Kidney (tissue), 14 donors: Measurements from ENCODE around the gene CYTH3. TPM values are rescaled to one million over a fixed set of nuclear protein-coding genes. Genes with fewer than 3 reads are reported as not detected.
A peak's percentile ranks its signal among the peaks of the same experiment; 100 is the strongest.
"Not testable (repeated sequence)": the region's sequence is repeated elsewhere in the genome, so short reads cannot be mapped to it uniquely, and the experiment has no call there.

Experiments
- DNase-seq, 5 donors: peaks; one replicate each; pipeline ENCODE4 v3.0.0-alpha.2; 2013 to 2020
- FAIRE-seq: peaks from 2 replicates; lab custom pipeline; 2012; peaks lifted over from hg19 to GRCh38; lab: Jason Lieb, UNC
- H3K27ac ChIP-seq, 2 donors: one replicate each; pipeline ENCODE4 v1.7.0; 2013; ENCODE audit warnings: low read depth in 2 of 2, low read length in 2 of 2, inconsistent platforms in 1 of 2
- H3K27me3 ChIP-seq: one replicate; pipeline ENCODE4 v1.7.1; 2013; ENCODE audit warnings: low read length, inconsistent platforms; ENCODE audit not compliant: control insufficient read depth, insufficient read depth
- H3K36me3 ChIP-seq, 3 donors: one replicate each; pipeline versions ENCODE4 v1.7.0 to v1.7.1; 2013; ENCODE audit warnings: low read length in 3 of 3, control low read depth in 1 of 3, inconsistent platforms in 1 of 3; ENCODE audit not compliant: insufficient read depth in 3 of 3, control insufficient read depth in 2 of 3
- H3K4me1 ChIP-seq, 3 donors: one replicate each; pipeline versions ENCODE4 v1.7.0 to v1.7.1; 2013; ENCODE audit warnings: low read length in 3 of 3, inconsistent platforms in 1 of 3, low read depth in 1 of 3; ENCODE audit not compliant: control insufficient read depth in 2 of 3, insufficient read depth in 2 of 3
- H3K4me3 ChIP-seq, 3 donors: one replicate each; pipeline versions ENCODE4 v1.7.0 to v1.8.1; 2013; ENCODE audit warnings: low read length in 3 of 3, control low read depth in 1 of 3, inconsistent platforms in 1 of 3
- H3K9ac ChIP-seq, 3 donors: one replicate each; pipeline versions ENCODE4 v1.7.0 to v1.7.1; 2013; ENCODE audit warnings: low read length in 3 of 3, control low read depth in 1 of 3, inconsistent platforms in 1 of 3
- H3K9me3 ChIP-seq, 3 donors: one replicate each; pipeline versions ENCODE4 v1.7.0 to v1.7.1; 2013; ENCODE audit warnings: low read length in 3 of 3, control low read depth in 1 of 3, inconsistent platforms in 1 of 3; ENCODE audit not compliant: control insufficient read depth in 2 of 3, insufficient read depth in 1 of 3
- CTCF ChIP-seq: IDR thresholded peaks from 3 replicates; pipeline ENCODE4 v1.5.1; 2012; ENCODE audit warnings: mild to moderate bottlenecking, moderate library complexity, borderline replicate concordance; ENCODE audit not compliant: insufficient read depth; ENCODE audit errors: extremely low read depth
- intact Hi-C: fragments of 100-400 bp; cut with DNase I; formaldehyde crosslinking; loops from one replicate; pipeline ENCODE4 v1.11.1; 2022
- polyA plus RNA-seq: library from polyadenylated mRNA; stranded (reverse); fragments of 350-450 nt; fragmentation: Illumina TruSeq; extraction: RNeasy Lipid Tissue Mini Kit (QIAGEN cat#74804); gene quantifications from one replicate; pipeline ENCODE4 v1.2.3, GENCODE V29; 2014; ENCODE audit warnings: low read depth, low replicate concordance; ENCODE audit not compliant: insufficient read depth
- total RNA-seq: library from RNA; stranded (reverse); fragmentation: NEBNext Ultra II Directional; extraction: Animal tissue kit (Norgen Biotek cat#: 25700); gene quantifications from one replicate; pipeline ENCODE4 v1.2.1, GENCODE V29; 2021
- donor health status: control.
- donor health status: control.
- donor health status: control.
- donor health status: control.
- donor health status: control.
- donor health status: DM: yes; HTN: yes; CAD: no.
- donor health status: Normal renal cell carcinoma (clear cell type).

The CYTH3 gene
- total and polyA plus RNA-seq, 2 donors from 2014 or later, result 9.1 to 18.5 TPM

GRCh38 chr7:6293202-6293601 lies 20.8 kb upstream of the CYTH3 start:
- intact Hi-C loops, result no loop called here
- H3K4me1 ChIP-seq, result no peaks in the 10 kb centered on the region
- FAIRE-seq, result no peak

GRCh38 chr7:6291941-6292340 lies 19.5 kb upstream of the CYTH3 start:
- H3K27ac ChIP-seq, H3K4me1 ChIP-seq, FAIRE-seq, H3K36me3 ChIP-seq, H3K9me3 ChIP-seq, H3K27me3 ChIP-seq, intact Hi-C loops, H3K9ac ChIP-seq, H3K4me3 ChIP-seq: not testable (repeated sequence)
- DNase-seq, result peak in 1 of 5 donors; percentile 22

More at GRCh38 chr7:6293202-6293601, 20.8 kb upstream of the CYTH3 start:
- H3K36me3 ChIP-seq, result no peaks in the 10 kb centered on the region
- no peaks in the 10 kb centered on the region for H3K27me3 ChIP-seq
- no peak overlapping the region for H3K27ac ChIP-seq
- H3K9ac ChIP-seq, result no peak overlapping the region
- no peak for TF ChIP-seq CTCF
- H3K9me3 ChIP-seq, result no peaks in the 10 kb centered on the region
- DNase-seq, result no peak
- no peak overlapping the region for H3K4me3 ChIP-seq

- Histone ChIP-seq H3K27ac (no peak overlapping the region), H3K36me3 (no peaks in the 10 kb centered on the region), H3K9ac (no peak overlapping the region), H3K9me3 (no peaks in the 10 kb centered on the region), H3K27me3 (no peaks in the 10 kb centered on the region), H3K4me3 (no peak overlapping the region), H3K4me1 (no peaks in the 10 kb centered on the region)
- intact Hi-C loops, result no loop called here
- peak in 1 of 5 donors; percentile 21 for DNase-seq
- TF ChIP-seq CTCF, result no peak
- no peak for FAIRE-seq
Observed at GRCh38 chr7:6291531-6291930, 19.1 kb upstream of the CYTH3 start.

DNA sequence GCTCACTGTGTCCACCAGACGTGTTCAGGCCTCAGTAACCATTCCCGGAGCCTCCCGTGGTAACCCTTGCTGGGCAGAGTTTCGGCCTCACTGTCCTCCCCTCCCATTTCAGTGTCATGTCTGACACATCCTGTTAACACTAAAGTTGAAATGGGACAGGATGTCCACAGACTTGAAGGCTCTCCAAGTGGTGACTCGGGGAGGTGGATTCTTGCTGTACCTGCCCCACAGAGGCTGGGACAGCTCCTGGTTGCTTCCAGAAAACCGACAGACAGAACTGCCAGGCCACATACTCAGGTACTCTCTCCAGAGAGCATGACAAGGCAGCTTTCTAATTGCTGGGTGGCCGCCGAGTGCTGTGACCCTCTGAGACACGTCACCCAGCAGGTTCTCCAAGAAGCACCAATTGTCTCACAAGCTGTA lies 17.9 kb upstream of the CYTH3 start:
- FAIRE-seq, result no peak
- no peak overlapping the region for H3K9ac ChIP-seq

More for the DNA sequence above, 17.9 kb upstream of the CYTH3 start:
- Histone ChIP-seq H3K27ac (no peak overlapping the region), H3K27me3 (no peaks in the 10 kb centered on the region), H3K4me1 (no peaks in the 10 kb centered on the region), H3K9me3 (no peaks in the 10 kb centered on the region), H3K36me3 (no peaks in the 10 kb centered on the region), H3K4me3 (no peak overlapping the region)
- intact Hi-C loops, result no loop called here
- no peak for DNase-seq
- no peak for TF ChIP-seq CTCF
